C4-2B (cell line): ENCODE measurements around the gene PRKCZ.

ENCODE experiments used
- H3K27ac ChIP-seq: fragments of 450-650 bp; 2 replicates; pipeline ENCODE4 v1.5.1; 2017
- ZFX ChIP-seq: fragments of 450-650 bp; IDR thresholded peaks from 2 replicates; pipeline ENCODE4 v1.6.1; 2017
- TF ChIP-seq, protein P1 (sequence below): fragments of 450-650 bp; conservative IDR thresholded peaks from 2 replicates; pipeline ENCODE4 v1.5.1; 2017; ENCODE audit warnings: mild to moderate bottlenecking

PRKCZ gene

DNA sequence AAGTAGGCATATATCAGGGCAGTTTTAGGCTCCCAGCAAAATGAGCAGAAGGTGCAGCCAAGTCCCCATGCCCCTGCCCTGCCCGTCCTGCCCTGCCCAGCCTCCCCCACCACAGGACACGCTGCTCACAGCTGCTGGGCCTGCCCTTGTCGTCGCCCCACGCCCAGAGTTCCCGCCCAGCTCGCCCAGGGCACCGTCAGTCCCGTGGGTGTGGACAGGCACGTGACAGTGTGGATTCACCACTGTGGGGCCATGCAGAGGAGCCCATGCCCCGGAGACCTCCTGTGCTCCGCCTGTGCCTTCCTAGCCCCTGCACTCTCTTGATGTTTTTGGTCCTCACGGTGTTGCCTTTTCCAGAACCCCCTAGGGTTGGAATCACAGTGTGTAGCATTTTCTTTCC is 137.4 kb downstream of the PRKCZ start:
- TF ChIP-seq, protein P1, sequence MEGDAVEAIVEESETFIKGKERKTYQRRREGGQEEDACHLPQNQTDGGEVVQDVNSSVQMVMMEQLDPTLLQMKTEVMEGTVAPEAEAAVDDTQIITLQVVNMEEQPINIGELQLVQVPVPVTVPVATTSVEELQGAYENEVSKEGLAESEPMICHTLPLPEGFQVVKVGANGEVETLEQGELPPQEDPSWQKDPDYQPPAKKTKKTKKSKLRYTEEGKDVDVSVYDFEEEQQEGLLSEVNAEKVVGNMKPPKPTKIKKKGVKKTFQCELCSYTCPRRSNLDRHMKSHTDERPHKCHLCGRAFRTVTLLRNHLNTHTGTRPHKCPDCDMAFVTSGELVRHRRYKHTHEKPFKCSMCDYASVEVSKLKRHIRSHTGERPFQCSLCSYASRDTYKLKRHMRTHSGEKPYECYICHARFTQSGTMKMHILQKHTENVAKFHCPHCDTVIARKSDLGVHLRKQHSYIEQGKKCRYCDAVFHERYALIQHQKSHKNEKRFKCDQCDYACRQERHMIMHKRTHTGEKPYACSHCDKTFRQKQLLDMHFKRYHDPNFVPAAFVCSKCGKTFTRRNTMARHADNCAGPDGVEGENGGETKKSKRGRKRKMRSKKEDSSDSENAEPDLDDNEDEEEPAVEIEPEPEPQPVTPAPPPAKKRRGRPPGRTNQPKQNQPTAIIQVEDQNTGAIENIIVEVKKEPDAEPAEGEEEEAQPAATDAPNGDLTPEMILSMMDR = no peak
- TF ChIP-seq ZFX = no peak
- H3K27ac ChIP-seq = no peak overlapping the region

DNA sequence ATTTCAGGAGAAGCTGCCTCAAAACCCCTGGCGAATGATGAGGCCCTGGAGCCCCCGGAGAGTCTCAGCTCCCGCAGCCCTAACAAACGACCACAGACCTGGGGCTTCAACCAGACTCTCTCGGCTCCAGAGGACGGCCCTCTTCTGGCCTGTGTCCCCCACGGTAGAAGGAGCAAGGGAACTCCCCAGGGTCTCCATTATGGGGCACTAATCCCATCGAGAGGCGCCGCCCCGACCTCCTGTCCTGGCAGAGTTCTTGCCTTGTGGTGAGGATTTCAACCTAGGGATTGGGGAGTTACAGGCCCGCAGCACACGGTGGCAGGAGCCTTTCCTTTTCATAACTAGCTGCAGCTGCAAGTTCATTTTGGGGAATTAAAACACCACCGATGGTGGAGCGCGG is 138.1 kb downstream of the PRKCZ start:
- H3K27ac ChIP-seq = peak overlapping the region; percentile 90; the same call in 1 of the 2 replicates
- TF ChIP-seq, protein P1 = no peak
- no peak for TF ChIP-seq ZFX

DNA sequence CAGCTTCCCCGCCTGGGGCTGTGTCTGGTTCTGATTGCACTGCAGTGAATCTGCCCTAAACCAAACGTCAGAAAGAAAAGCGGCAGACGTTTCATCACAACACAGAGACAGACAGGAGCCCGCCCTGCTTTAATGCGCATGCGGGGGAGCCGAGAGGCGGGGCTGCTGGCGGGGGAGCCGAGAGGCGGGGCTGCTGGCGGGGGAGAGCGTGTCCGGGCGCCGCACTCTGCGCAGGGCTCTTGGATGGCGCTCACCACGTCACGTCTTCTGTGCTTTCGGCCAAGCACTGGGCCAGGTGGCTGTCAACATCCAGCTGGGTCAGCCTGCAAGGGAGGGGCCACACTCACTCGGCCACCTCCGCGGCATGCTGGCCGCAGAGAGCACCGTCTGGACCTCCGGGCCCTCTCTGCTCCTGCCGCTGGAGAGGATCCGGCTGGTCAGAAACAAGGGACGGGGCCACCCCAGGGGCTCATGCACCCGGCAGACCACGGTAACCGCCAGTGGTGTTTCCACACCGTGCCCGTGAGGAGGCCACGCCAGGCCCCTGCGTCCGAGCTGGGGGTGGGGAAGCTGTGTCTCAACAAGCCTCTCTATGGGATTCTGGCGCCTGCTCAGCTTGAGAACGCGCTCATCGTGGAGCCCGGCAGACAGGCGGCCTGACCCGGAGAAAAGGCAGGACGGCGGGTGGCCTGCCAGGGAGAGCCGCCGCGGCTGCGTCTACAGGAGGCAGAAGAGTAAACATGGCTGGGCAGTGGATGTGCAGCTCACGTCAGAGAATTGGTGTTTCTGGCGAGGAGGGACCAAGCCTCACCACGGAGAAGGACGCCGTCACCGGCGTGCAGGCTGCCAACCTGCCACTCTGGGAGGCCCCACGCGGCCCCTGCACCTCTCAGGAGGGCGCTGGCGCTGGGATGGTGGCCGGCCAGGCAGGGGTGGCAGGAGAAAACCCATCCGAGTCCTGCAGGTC is 139.5 kb downstream of the PRKCZ start:
- TF ChIP-seq ZFX = peak; percentile 58; the same call in 1 of the 2 replicates
- TF ChIP-seq, protein P1 = no peak
- peak overlapping the region; percentile 90 for H3K27ac ChIP-seq

DNA sequence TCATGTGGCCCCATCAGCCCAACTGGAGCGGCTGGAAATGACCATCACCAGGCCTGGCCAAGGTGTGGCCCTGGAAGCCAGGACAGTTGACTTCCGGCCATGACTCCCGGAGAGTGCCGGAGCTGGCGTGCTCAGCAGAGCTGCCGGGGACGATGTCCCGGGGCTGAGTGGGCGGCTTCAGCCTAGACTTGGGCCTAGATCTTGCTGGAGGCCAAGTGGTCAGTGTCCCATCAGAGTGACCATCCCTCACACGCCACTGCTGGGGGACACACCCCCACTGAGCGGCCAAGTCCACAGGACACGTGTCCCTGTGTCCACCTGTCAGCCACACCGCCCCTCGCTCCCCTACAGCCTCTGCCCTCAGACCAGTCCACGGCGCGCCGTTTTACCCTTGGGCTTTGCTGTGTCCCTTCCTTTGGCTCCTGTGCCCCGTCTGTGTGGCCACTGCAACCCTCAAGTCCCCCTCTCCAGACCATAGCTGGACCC is 140.3 kb downstream of the PRKCZ start:
- TF ChIP-seq, protein P1 = no peak
- no peak for TF ChIP-seq ZFX
- peak overlapping the region; percentile 90 for H3K27ac ChIP-seq

DNA sequence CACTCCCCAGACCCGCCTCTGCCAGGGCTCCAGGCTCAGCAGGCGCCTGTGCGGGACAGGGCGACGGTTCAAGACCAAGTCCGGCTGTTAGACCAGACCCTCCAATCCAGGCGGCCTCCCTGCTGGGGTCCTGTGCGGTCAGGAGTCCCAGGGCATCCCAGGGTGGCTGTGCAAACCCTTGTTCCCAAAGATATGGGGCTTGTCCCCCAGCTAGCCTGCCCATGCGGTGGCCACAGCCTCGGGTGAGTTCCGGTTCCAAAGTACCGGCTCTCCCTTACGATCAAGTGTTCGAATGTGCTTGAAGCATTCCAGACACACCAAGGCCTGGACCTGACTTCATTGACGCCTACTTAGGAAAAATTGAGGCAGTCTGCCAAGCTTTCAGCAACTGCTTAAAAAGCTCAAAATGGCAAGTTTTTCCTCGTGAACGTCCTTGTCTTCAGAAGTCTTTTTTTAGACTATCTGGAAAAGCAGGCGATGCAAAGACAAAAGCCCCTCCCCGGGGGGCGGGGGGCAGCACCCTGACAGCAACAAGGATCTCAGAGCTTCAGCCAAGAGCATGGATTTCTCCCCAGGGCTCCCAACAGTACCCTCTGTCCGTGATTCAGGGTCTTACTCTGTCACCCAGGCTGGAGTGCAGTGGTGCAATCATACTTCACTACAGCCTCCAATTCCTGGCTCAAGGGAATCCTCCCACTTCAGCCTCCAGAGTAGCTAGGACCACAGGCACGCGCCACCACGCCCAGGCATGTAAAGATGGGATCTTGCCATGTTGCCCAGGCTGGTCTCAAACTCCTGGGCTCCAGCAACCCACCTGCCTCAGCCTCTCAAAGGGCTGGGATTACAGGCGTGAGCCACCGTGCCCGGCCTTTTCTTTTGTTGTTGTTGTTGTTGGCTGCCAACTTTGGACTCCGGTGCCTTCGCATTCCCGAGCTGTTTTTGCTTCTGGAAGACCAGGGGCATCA is 142.1 kb downstream of the PRKCZ start:
- H3K27ac ChIP-seq = no peak overlapping the region; the same call in 1 of the 2 replicates
- TF ChIP-seq ZFX = no peak
- TF ChIP-seq, protein P1 = no peak

DNA sequence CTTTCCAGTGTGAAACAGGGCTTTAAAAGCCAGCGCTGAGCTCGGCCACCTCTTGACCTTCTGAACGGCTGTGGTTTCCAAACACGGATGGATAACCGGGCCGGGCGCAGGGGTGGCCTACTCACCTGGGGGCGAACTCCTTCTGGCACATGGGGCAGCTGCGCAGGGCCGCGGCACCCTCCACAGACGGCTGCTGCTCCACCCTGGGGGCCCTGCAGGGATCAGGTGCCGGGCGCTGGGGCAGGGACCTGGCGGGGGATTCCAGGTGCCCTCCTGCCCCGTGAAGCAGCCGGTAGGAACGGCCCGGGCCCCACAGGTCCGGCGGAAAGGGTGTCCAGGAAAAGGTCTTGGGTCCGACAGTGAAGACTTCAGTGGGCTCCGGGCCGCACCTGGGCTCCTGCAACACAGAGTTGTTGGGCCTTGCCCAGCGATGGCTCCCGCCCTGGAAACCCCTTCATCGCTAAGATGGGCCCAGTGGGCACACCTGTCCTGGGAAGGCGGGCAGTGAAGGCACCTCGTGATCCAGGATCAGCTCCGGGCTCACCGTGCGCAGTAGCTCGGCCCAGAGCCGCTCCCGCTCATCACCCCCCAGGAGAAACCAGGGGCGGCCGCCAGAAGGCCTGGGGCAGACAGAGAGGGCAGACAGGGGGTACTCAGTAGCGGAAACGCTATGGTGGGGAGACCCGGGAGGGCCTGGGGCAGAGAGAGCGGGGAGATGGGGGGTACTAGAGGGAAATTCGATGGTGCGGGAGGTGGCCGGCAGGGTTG is 143.5 kb downstream of the PRKCZ start:
- peak overlapping the region; percentile 78 for H3K27ac ChIP-seq

More for the DNA sequence above, 143.5 kb downstream of the PRKCZ start:
- TF ChIP-seq ZFX = no peak
- TF ChIP-seq, protein P1 = no peak
